GM18526 (cell line): Measurements from ENCODE around the gene ATMIN.

ENCODE experiments used
- POLR2A ChIP-seq: IDR thresholded peaks from 3 replicates; pipeline ENCODE4 v1.6.1; 2011; ENCODE audit not compliant: insufficient read length; ENCODE audit errors: extremely low read depth

The ATMIN gene

GRCh38 chr16:81040131-81040530 is 4.5 kb downstream of the ATMIN start:
- TF ChIP-seq POLR2A = no peak

GRCh38 chr16:81040842-81041241 is 5.2 kb downstream of the ATMIN start:
- TF ChIP-seq POLR2A = no peak

GRCh38 chr16:81041696-81042095 is 6.1 kb downstream of the ATMIN start:
- TF ChIP-seq POLR2A = no peak

GRCh38 chr16:81042821-81043220 is 7.2 kb downstream of the ATMIN start:
- TF ChIP-seq POLR2A = no peak

- TF ChIP-seq POLR2A = no peak
These were observed 18.1 kb downstream of the ATMIN start for GRCh38 chr16:81053761-81054160.

GRCh38 chr16:81060576-81061306 is 25.1 kb downstream of the ATMIN start:
- no peak for TF ChIP-seq POLR2A

GRCh38 chr16:81061307-81061640 is 25.6 kb downstream of the ATMIN start:
- no peak for TF ChIP-seq POLR2A

DNA sequence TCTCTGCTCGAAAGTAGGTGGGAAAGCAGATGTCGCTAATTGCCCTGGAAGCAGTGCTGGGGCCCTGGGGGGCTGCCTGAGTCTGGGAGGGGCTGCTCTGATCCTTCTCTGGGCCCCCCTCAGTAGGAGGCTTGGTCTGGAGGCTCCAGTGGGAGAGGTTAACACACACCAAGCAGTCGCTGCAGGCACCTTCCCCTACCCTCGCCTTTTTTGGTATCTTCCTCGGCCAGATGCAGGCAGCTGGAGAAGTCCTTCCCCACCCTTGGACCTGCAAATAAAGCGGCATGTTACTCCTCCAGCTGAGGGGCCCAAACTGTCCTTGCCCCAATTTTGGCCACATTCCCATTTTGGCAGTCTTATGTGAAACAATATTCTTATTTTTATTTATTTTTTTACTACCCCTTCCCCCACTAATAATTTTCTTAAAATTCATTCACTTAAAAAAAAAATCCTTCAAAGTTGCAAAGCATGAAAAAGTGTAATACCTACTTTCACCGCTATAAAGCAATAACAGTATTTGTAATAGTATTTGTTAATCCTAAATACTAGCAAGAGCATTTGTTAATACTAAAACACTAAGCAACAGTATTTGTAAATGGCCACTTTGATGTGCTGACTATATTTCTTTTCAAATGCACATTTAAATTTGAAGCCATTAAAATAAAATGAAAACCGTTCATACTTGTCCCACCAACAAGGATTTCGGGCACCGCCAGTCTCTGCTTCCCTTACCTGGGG is 26.4 kb downstream of the ATMIN start:
- TF ChIP-seq POLR2A = no peak

DNA sequence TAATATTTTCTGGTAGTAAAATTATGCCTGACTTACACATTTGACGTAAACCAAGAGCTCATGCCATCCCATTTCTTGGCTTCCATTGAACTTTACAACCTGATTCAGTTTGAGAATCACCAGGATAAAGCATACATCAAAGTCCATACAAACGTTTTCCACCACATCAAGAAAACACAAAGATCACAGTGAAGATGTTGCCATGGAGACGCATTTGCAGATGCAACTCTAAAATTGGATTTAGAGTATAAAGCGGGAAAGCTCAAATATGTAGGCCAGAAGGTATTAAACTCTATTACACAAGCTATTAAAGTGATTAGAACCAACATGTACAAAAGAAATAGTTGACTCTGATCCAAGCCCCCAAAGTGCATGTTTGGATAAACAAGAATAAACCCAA is 31.0 kb downstream of the ATMIN start:
- TF ChIP-seq POLR2A = no peak

GRCh38 chr16:81067166-81067565 is 31.5 kb downstream of the ATMIN start:
- TF ChIP-seq POLR2A = no peak

- no peak for TF ChIP-seq POLR2A
These were observed 33.4 kb downstream of the ATMIN start for GRCh38 chr16:81069063-81069462.

GRCh38 chr16:81070979-81071378 is 35.3 kb downstream of the ATMIN start:
- TF ChIP-seq POLR2A = no peak

DNA sequence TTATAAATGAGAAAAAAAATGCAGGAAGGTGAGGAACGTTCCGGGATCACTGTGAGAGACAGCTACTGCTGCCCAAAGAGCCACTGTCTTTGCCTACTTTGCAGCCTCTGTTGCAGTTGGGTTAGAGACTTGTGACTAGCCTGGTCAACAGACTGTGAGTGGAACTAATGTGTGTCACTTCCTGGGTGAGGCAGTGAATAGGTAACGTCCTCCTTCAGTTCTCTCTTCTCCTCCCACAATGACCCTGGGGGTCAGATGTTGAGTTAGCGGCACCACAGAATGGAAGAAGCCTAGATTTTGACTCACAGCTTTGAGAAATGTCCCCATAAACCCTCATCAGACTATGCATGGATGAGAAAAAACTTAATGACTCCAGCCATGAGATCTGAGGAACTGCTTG is 36.2 kb downstream of the ATMIN start:
- no peak for TF ChIP-seq POLR2A

GRCh38 chr16:81073560-81074330 is 38.1 kb downstream of the ATMIN start:
- TF ChIP-seq POLR2A = no peak

GRCh38 chr16:81076566-81077075 is 41.0 kb downstream of the ATMIN start:
- no peak for TF ChIP-seq POLR2A
